ENCODE measurements around the gene TCF7L1. TPM values are rescaled to one million over a fixed set of nuclear protein-coding genes. Genes with fewer than 3 reads are reported as not detected.

TCF7L1 gene
- total and polyA plus RNA-seq, 9 of the 15 experiments (the other 6 are each of a cell fraction or from before 2014, with no cell fraction given) = 0.03 to 0.11 (median 0.07) TPM; not detected in 5

DNA sequence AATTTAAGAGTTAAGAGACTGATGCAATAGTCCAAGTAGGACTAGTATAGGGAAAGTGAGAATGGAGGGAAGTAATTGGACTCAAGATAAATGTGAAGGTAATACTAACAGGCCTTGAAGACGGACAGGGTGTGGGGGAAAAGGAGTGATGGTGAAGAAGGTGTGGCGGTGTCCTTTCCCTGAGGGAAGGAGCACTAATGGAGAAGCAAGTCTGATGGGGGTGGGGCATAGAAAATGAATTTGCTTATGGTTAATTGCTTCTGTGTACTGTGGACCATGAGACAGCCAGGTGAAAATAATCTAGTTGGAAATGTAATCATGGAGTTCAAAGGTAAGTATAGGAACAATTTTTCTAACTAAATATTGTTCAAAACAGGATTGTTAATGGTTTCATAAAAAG is 201.7 kb downstream of the TCF7L1 start (continued):
- TF ChIP-seq, protein P1, sequence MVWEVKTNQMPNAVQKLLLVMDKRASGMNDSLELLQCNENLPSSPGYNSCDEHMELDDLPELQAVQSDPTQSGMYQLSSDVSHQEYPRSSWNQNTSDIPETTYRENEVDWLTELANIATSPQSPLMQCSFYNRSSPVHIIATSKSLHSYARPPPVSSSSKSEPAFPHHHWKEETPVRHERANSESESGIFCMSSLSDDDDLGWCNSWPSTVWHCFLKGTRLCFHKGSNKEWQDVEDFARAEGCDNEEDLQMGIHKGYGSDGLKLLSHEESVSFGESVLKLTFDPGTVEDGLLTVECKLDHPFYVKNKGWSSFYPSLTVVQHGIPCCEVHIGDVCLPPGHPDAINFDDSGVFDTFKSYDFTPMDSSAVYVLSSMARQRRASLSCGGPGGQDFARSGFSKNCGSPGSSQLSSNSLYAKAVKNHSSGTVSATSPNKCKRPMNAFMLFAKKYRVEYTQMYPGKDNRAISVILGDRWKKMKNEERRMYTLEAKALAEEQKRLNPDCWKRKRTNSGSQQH (CRISPR knock-in tag; IDR thresholded peaks at IDR 0.05) = no peak
- no peak for TF ChIP-seq PHF20 (IDR thresholded peaks at IDR 0.05; ENCODE audit: partially characterized antibody)

DNA sequence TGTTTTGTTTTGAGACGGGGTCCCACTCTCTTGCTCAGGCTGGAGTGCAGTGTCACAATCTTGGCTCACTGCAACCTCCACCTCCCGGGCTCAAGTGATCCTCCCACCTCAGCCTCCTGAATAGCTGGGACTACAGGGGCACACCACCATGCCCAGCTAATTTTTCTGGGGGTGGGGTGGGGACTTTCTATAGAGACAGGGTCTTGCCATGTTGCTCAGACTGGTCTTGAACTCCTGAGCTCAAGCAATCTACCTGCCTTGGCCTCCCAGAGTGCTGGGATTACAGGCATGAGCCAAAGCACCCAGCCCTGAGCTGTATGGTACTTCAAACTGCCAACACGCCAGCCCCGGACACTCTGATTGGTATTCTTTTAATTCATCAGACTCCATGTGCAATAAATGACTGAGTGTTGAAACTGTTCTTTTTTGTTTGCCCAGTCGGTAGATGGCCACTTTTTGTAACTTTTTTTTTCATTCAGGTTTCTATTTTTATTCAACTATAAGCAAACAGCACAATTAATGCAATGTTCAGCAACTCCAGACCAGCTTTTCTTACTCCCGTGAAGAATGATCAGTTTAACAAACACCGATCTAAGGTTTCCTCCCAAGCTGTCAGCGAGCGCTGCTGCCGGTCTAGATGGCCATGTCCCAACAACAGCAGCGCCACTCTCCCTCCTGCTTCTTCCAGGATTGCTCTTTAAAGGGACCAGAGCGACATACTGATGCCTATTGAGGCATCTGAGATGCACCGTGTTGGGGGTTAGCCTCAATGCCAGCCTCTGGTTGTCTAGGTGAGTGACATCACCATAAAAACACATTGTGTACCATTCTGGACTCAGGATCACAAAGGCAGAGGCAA is 207.1 kb downstream of the TCF7L1 start:
- intact Hi-C loops (cut with micrococcal nuclease) = no loop called here
- Histone ChIP-seq H3K36me3 (ENCODE audit: control insufficient read depth, insufficient read depth, low read length) (peaks cover 2% of the 10 kb centered on the region; the same call in 1 of the 3 replicates), H3K9me3 (replicated peaks; ENCODE audit: control insufficient read depth, insufficient read depth, low read depth, low read length) (no peaks in the 10 kb centered on the region), H3K4me3 (no peak overlapping the region), H3K79me2 (ENCODE audit: control insufficient read depth, insufficient read depth, low read length) (no peaks in the 10 kb centered on the region), H3K27ac (ENCODE audit: extremely low read depth, low read depth, low read length) (no peak overlapping the region), H3K9ac (ENCODE audit: insufficient read depth in 1 of 2, low read depth in 2 of 2, low read length in 2 of 2) (no peak overlapping the region; a peak in 1 of 4 replicates), H4K20me1 (replicated peaks; ENCODE audit: control insufficient read depth, insufficient read depth, low read length) (no peaks in the 10 kb centered on the region), H2AFZ (ENCODE audit: low read depth, low read length) (no peak overlapping the region), H3K9me1 (ENCODE audit: control insufficient read depth, insufficient read depth, low read length) (no peaks in the 10 kb centered on the region), H3K4me2 (ENCODE audit: insufficient read depth, low read length) (no peak overlapping the region), H3K27me3 (ENCODE audit: control insufficient read depth in 2 of 2, insufficient read depth in 2 of 2, low read length in 2 of 2) (no peaks in the 10 kb centered on the region; a peak in 1 of 5 replicates), H3K4me1 (replicated peaks in 1 of 2; ENCODE audit: control insufficient read depth in 2 of 2, insufficient read depth in 2 of 2, low read length in 2 of 2) (peaks cover 0 to 3% of the 10 kb centered on the region in 2 experiments; a peak in 3 of 5 replicates)
- TF ChIP-seq ZNF121 (CRISPR knock-in tag; conservative IDR thresholded peaks at IDR 0.05) (no peak), KLF13 (tag; IDR thresholded peaks at IDR 0.05; ENCODE audit: borderline replicate concordance, low read depth) (no peak)
- TF ChIP-seq, protein P2, sequence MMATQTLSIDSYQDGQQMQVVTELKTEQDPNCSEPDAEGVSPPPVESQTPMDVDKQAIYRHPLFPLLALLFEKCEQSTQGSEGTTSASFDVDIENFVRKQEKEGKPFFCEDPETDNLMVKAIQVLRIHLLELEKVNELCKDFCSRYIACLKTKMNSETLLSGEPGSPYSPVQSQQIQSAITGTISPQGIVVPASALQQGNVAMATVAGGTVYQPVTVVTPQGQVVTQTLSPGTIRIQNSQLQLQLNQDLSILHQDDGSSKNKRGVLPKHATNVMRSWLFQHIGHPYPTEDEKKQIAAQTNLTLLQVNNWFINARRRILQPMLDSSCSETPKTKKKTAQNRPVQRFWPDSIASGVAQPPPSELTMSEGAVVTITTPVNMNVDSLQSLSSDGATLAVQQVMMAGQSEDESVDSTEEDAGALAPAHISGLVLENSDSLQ (IDR thresholded peaks at IDR 0.05) = 0 out of 2 replicates have a peak, but pooled peaks have one; percentile 6
- 14% methylated on average over 13 of the region's 13 CpGs for WGBS (ENCODE audit: insufficient coverage, low coverage, missing lambda C conversion rate)
- DNase-seq (ENCODE audit: extremely low read depth in 1 of 4, low spot score in 3 of 4) = no peak
- CTCF ChIA-PET (ENCODE audit: low intra/inter-chr PET ratio) = no interaction called here
- peak; percentile 6 for FAIRE-seq
- BruUV-seq (replicated peaks) = no TSS peak
- peak; percentile 48; the same call in 2 of the 3 replicates for ATAC-seq
- in situ Hi-C loops (cut with MboI) = no loop called here
- POLR2A ChIA-PET = interaction anchor here (0.5 to 2.4 kb wide), 6 partner anchors 11 to 643 kb away, joined by 3 to 13 read pairs (median 4); partner anchors contain the start of gene TGOLN2

Measured in K562 (cell line).